SK-N-SH treated with all-trans-retinoic acid at 6 μM for 48 hours (cell line): ENCODE results near the gene BSDC1.

Experiments used
- ARNTL ChIP-seq: fragments of 450-650 bp; formaldehyde crosslinking; IDR thresholded peaks from 2 replicates; pipeline ENCODE4 v1.5.0; 2020; ENCODE audit warnings: low read depth, mild to moderate bottlenecking, moderate library complexity, borderline replicate concordance
- CSRNP3 ChIP-seq: fragments of 250-450 bp; sonication (Bioruptor Pico); IDR thresholded peaks from 2 replicates; pipeline ENCODE4 v1.5.1; 2021; ENCODE audit warnings: mild to moderate bottlenecking, moderate library complexity
- ESRRG ChIP-seq: fragments of 250-450 bp; sonication (Bioruptor Pico); IDR thresholded peaks from 2 replicates; pipeline ENCODE4 v1.6.1; 2021; ENCODE audit warnings: mild to moderate bottlenecking
- OSR1 ChIP-seq: fragments of 250-450 bp; sonication (Bioruptor Pico); IDR thresholded peaks from 2 replicates; pipeline ENCODE4 v1.8.0; 2022; ENCODE audit warnings: moderate library complexity, mild to moderate bottlenecking, inconsistent platforms
- PPARA ChIP-seq: fragments of 250-450 bp; sonication (Bioruptor Pico); IDR thresholded peaks from 2 replicates; pipeline ENCODE4 v1.5.0; 2020; ENCODE audit warnings: mild to moderate bottlenecking, borderline replicate concordance
- RARB ChIP-seq: fragments of 250-450 bp; sonication (Bioruptor Pico); IDR thresholded peaks from 2 replicates; pipeline ENCODE4 v1.8.0; 2021; ENCODE audit warnings: mild to moderate bottlenecking, moderate library complexity
- TOX ChIP-seq: fragments of 250-450 bp; sonication (Bioruptor Pico); IDR thresholded peaks from 2 replicates; pipeline ENCODE4 v1.8.0; 2021; ENCODE audit warnings: mild to moderate bottlenecking, moderate library complexity, borderline replicate concordance
- ZFP3 ChIP-seq: fragments of 250-450 bp; sonication (Bioruptor Pico); IDR thresholded peaks from 2 replicates; pipeline ENCODE4 v1.5.0; 2020; ENCODE audit warnings: mild to moderate bottlenecking, moderate library complexity
- ZNF70 ChIP-seq: fragments of 450-650 bp; formaldehyde crosslinking; IDR thresholded peaks from 2 replicates; pipeline ENCODE4 v1.5.0; 2020; ENCODE audit warnings: mild to moderate bottlenecking, moderate library complexity
- ZNF8 ChIP-seq: fragments of 450-650 bp; formaldehyde crosslinking; IDR thresholded peaks from 2 replicates; pipeline ENCODE4 v1.5.0; 2020; ENCODE audit warnings: mild to moderate bottlenecking, moderate library complexity
- TF ChIP-seq, protein P1 (sequence below): fragments of 250-450 bp; sonication (Bioruptor Pico); IDR thresholded peaks from 2 replicates; pipeline ENCODE4 v1.5.0; 2020; ENCODE audit warnings: mild to moderate bottlenecking, moderate library complexity
- TF ChIP-seq, protein P2 (sequence below): fragments of 250-450 bp; sonication (Bioruptor Pico); IDR thresholded peaks from 2 replicates; pipeline ENCODE4 v1.8.0; 2020; ENCODE audit warnings: mild to moderate bottlenecking, moderate library complexity, borderline replicate concordance

- TF ChIP-seq, protein P1, sequence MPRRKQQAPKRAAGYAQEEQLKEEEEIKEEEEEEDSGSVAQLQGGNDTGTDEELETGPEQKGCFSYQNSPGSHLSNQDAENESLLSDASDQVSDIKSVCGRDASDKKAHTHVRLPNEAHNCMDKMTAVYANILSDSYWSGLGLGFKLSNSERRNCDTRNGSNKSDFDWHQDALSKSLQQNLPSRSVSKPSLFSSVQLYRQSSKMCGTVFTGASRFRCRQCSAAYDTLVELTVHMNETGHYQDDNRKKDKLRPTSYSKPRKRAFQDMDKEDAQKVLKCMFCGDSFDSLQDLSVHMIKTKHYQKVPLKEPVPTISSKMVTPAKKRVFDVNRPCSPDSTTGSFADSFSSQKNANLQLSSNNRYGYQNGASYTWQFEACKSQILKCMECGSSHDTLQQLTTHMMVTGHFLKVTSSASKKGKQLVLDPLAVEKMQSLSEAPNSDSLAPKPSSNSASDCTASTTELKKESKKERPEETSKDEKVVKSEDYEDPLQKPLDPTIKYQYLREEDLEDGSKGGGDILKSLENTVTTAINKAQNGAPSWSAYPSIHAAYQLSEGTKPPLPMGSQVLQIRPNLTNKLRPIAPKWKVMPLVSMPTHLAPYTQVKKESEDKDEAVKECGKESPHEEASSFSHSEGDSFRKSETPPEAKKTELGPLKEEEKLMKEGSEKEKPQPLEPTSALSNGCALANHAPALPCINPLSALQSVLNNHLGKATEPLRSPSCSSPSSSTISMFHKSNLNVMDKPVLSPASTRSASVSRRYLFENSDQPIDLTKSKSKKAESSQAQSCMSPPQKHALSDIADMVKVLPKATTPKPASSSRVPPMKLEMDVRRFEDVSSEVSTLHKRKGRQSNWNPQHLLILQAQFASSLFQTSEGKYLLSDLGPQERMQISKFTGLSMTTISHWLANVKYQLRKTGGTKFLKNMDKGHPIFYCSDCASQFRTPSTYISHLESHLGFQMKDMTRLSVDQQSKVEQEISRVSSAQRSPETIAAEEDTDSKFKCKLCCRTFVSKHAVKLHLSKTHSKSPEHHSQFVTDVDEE (CRISPR knock-in tag), result no peak
- TF ChIP-seq, protein P2, sequence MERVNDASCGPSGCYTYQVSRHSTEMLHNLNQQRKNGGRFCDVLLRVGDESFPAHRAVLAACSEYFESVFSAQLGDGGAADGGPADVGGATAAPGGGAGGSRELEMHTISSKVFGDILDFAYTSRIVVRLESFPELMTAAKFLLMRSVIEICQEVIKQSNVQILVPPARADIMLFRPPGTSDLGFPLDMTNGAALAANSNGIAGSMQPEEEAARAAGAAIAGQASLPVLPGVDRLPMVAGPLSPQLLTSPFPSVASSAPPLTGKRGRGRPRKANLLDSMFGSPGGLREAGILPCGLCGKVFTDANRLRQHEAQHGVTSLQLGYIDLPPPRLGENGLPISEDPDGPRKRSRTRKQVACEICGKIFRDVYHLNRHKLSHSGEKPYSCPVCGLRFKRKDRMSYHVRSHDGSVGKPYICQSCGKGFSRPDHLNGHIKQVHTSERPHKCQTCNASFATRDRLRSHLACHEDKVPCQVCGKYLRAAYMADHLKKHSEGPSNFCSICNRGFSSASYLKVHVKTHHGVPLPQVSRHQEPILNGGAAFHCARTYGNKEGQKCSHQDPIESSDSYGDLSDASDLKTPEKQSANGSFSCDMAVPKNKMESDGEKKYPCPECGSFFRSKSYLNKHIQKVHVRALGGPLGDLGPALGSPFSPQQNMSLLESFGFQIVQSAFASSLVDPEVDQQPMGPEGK (CRISPR knock-in tag), result no peak
- no peak for TF ChIP-seq CSRNP3 (CRISPR knock-in tag)
- no peak for TF ChIP-seq PPARA (CRISPR knock-in tag)
- no peak for TF ChIP-seq ESRRG (CRISPR knock-in tag)
- TF ChIP-seq OSR1 (CRISPR knock-in tag), result no peak
- TF ChIP-seq RARB (CRISPR knock-in tag), result no peak
- TF ChIP-seq ZNF70 (CRISPR knock-in tag), result no peak
- TF ChIP-seq ARNTL (CRISPR knock-in tag), result no peak
- TF ChIP-seq ZFP3 (CRISPR knock-in tag), result no peak
- no peak for TF ChIP-seq TOX
- no peak for TF ChIP-seq ZNF8 (CRISPR knock-in tag)
These were observed 72.4 kb downstream of the BSDC1 start for GRCh38 chr1:32321712-32322291.
